SHP77 (cell line): ENCODE data around the gene UQCRC1.
A peak's percentile ranks its signal among the peaks of the same experiment; 100 is the strongest.

Experiments
- DNase-seq, 2 experiments: peaks; one replicate each; lab custom pipeline; 2025; lab: John Stamatoyannopoulos, UW

The UQCRC1 gene

GRCh38 chr3:48571938-48572337 is 37.5 kb downstream of the UQCRC1 start:
- no peak for DNase-seq

- DNase-seq, result no peak
These were observed 39.5 kb downstream of the UQCRC1 start for GRCh38 chr3:48569808-48570450.

- no peak for DNase-seq
These were observed 40.0 kb downstream of the UQCRC1 start for GRCh38 chr3:48569400-48569799.

GRCh38 chr3:48568476-48568875 is 41.0 kb downstream of the UQCRC1 start:
- DNase-seq, result no peak

- DNase-seq, result no peak
These were observed 41.9 kb downstream of the UQCRC1 start for GRCh38 chr3:48567500-48567899.

DNA sequence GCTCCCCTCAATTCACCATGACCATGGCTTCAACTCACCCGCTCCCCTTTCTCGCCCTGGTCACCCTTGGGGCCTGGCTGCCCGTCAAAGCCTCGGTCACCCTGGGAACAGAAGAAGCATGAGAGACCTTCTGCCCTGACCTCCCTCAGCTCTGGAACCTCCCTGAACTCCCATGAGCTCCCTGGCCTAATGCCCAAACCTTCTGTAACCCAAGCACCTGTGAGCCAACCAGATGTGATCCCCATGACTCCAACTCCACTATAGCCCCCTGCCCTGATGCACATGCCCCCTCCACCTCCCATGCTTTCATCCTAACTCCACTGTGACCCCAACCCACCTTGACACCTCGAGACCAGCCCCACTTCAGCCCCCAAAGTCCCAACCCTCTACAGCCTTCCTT is 42.4 kb downstream of the UQCRC1 start:
- DNase-seq, result no peak

GRCh38 chr3:48566401-48566760 is 43.1 kb downstream of the UQCRC1 start:
- no peak for DNase-seq

- peak; percentile 37 to 48 for DNase-seq
These were observed 43.6 kb downstream of the UQCRC1 start for GRCh38 chr3:48565591-48566400.

GRCh38 chr3:48565186-48565585 is 44.3 kb downstream of the UQCRC1 start:
- DNase-seq, result no peak

DNA sequence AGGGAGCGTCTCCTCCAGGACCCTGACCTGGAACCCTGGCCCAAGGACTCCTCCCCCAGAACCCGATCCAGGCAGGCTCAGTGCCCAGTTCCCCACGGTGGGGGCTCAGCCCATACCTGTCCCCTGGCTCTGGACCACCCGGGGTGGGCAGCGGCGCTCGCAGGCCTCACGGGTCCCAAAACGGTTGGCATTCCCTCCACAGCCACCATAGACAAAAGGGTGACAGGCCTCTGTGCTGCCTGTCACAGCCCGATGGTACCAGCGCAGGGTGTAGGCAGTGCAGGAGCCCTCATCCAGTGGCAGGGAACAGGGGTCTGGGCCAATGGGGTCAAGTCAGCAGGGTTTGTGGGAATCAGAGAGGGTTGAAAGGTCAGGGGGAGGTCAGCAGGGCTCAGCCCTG is 44.8 kb downstream of the UQCRC1 start:
- DNase-seq, result no peak

DNA sequence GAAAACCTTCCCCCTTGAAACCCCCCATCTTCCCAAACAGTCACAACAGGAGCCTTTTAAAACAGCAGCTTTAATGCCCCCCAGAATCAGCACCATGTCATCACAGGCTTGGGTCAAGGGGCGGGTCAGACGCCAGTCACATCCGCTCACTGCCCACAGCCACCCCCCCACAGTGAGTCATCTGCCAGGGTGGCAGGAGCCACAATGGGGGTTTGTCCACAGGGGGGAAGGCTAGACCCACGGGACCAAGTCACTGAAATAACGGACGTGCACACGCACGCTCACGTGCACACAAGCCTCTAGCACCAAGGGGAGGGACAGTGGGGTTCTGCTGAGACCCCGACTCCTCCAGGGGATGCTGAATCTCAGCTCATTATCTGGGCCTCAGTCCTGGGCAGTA is 45.4 kb downstream of the UQCRC1 start:
- DNase-seq, result peak in 1 of 2 experiments; percentile 20

- DNase-seq, result peak in 1 of 2 experiments; percentile 24
These were observed 46.0 kb downstream of the UQCRC1 start, which contains the start of gene UCN2 for GRCh38 chr3:48563382-48563918. Gene UCN2 (minus strand): TSS chr3:48563781. CDS start chr3:48563124, 657 bp downstream.

DNA sequence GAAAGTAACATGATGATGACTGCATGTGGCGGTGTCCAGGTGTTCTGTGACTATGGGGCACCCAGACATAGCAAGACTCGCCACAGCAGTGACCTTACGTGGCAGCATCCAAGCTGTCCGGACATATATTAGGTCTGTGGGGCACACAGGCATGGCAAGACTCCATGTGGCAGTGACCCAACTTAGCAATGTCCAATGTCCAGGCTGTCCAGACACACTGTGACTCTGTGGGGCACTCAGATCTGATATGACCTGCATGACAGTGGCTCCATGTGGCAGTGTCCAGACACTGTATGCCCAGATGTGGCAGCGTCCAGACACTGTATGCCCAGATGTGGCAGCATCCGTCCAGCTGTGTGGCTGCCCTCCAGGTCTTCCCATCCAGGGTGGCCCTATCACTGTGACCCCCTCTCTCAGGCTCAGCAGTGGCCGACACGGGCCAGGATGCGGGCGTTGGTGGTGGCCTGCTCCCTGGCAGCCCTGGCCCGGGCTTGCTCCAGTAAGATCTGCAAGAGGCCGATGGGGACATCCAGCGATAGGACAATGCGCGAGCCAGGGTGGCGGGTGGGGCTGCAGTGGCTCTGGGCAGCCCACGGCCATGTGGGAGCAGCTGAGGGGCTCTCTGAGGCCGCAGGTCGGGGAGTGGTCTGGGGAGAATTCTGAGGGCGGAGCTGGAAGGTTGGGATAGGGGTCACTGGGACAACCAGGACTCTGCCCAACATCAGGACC is 46.9 kb downstream of the UQCRC1 start:
- no peak for DNase-seq

- DNase-seq, result peak; percentile 27 to 73
These were observed 48.3 kb downstream of the UQCRC1 start for GRCh38 chr3:48561045-48561736.

- peak in 1 of 2 experiments; percentile 31 for DNase-seq
These were observed 48.8 kb downstream of the UQCRC1 start for GRCh38 chr3:48560648-48561018.

DNA sequence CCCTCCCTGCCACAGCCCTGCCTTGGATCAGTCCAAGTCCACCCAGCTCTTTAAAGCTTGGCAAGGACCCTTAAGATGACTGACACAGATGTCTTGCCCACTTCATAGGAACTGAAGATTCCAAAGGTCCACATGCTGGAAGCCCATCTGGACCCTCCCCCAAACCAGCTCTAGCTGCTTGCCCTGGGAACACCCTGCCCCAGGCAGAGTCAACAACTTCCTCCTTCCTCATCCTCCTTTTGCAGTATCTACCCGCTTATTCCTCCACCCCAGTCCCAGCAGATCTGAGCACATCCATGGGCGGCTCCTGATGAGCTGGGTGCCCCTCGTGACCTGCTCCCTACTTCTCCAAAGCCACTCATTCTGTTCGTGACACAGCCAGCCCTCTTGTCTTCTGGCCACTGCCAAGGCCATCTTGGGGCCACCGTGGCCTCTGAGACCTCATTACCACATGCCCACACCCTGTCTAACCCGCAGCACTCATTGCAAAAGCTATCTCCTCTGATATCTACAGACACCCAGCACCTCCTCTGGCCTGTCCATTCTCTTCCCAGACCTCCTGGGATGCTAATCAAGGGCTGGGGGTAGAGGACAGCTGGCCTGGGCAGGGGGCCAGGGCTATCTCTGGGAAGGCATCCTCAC is 50.8 kb downstream of the UQCRC1 start:
- no peak for DNase-seq

DNA sequence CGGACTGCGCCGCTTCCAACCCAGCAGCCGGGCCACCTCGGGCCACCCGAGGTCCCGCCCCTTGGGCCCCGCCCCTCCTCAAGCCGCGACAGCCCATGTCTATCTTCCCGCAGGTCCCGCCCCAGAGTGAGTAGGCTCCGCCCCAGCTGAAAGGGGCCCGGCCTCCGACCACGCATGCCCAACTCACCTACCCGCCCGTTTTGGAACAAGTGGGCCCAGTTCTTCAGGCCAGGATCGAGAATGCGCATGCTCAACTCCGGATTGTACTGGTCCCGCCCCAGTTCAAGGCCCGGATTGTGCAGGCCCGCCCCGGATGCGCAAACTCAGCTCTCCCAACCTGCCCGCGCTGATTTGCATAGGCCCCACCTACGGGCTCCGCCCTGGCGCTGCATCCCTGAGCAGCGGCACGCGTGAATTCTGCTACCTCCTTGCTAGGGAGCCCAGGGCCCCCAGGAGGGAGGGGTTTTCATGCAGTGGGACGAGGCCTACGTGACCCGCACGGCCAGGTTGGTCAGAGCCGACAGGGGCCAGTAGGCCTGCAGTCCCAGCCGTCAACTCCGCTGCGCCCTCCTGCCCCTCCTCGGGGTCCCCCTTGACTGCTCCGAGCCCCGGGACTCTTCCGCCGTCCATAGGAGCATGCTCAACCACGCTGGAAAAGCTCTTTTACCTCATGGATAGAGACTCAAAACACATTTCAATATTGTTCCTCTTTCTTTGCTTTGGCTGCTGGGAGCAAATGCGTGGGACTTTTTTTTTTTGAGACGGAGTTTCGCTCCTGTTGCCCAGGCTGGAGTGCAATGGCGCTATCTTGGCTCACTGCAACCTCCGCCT is 52.4 kb downstream of the UQCRC1 start, which contains the start of gene PFKFB4:
PFKFB4 (minus strand) TSS at position 8 of the 831 bp plus-strand sequence. CDS start 26 bp downstream, outside the sequence.
- peak; percentile 97 for DNase-seq

GRCh38 chr3:48555949-48556795 is 53.3 kb downstream of the UQCRC1 start:
- no peak for DNase-seq

DNA sequence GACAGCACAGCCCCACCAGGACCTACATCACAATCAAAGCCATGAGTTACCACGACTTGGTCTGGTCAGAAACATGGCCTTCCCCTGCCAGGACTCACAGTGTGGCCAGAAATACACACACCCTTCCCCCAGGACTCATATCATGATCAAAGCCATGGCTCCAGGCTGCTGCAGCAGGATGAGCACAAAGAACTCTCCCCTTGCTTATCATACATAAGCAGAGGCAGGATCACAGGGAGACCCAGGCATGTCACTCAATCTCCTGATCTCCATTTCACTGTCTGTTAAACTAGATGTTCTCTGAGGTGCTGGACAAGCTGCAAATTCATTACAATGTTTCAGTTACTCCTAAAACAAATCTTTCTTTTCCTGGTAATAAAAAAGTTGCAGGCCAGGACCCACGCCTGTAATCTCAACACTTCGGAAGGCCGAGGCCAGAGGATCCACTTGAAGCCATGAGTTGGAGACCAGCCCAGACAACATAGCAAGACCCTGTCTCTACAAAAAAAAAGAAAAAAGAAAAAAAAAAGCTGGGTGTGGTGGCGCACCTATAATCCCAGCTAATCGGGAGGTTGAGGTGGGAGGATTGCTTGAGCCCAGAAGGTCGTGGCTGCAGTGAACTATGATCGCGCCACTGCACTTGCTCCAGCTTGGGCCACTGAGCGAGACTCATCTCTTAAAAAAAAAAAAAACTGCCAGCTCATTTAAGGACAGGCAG is 54.1 kb downstream of the UQCRC1 start:
- no peak for DNase-seq
